GM19193 (cell line): ENCODE measurements around the gene GSKIP.

Experiments used
- POLR2A ChIP-seq: IDR thresholded peaks from 4 replicates; pipeline ENCODE4 v1.6.1; 2011; ENCODE audit not compliant: insufficient read depth, insufficient read length; ENCODE audit errors: extremely low read depth

GSKIP gene

GRCh38 chr14:96424109-96424989 lies 61.0 kb downstream of the GSKIP start:
- no peak for TF ChIP-seq POLR2A

GRCh38 chr14:96434040-96434439 lies 70.7 kb downstream of the GSKIP start:
- TF ChIP-seq POLR2A = no peak
